Psoas muscle (tissue), 8 donors: Measurements from ENCODE around the gene TENT5A. TPM values are rescaled to one million over a fixed set of nuclear protein-coding genes. Genes with fewer than 3 reads are reported as not detected.

ENCODE experiments used
- ATAC-seq, 4 donors: fragments of 200-7000 bp; cut with Tn5 transposase; one replicate each; pipeline ENCODE4 v1.9.1; 2020; ENCODE audit warnings: moderate library complexity in 3 of 4, mild to moderate bottlenecking in 2 of 4
- DNase-seq, 2 donors: peaks; one replicate each; pipeline ENCODE4 v3.0.0-alpha.2; 2020
- H3K27ac ChIP-seq: fragments of 200-600 bp; one replicate; pipeline ENCODE4 v1.8.0; 2022
- H3K27me3 ChIP-seq, 3 donors: fragments of 200-600 bp in 1 of 3; one replicate each; pipeline versions ENCODE4 v1.6.1 to v1.8.0; 2013 to 2022; ENCODE audit warnings: low read length in 2 of 3, mild to moderate bottlenecking in 2 of 3, moderate library complexity in 1 of 3; ENCODE audit not compliant: insufficient read depth in 3 of 3
- H3K36me3 ChIP-seq, 2 donors: fragments of 200-600 bp in 1 of 2; one replicate each; pipeline versions ENCODE4 v1.6.1 to v1.8.0; 2013 to 2022; ENCODE audit warnings: low read depth in 1 of 2, mild to moderate bottlenecking in 1 of 2, moderate library complexity in 1 of 2; ENCODE audit not compliant: insufficient read depth in 1 of 2
- H3K4me1 ChIP-seq: fragments of 200-600 bp; one replicate; pipeline ENCODE4 v1.8.0; 2022
- H3K4me3 ChIP-seq: fragments of 200-600 bp; one replicate; pipeline ENCODE4 v1.8.0; 2022; ENCODE audit warnings: mild to moderate bottlenecking
- H3K9me3 ChIP-seq: fragments of 200-600 bp; one replicate; pipeline ENCODE4 v1.8.0; 2022
- WGBS, 3 donors: extraction: QIAGEN DNeasy Blood & Tissue Kit; methylation state at CpG; one replicate each; pipeline versions ENCODE4 v1.1.6 to v1.1.7; 2013; 5-methylcytosine and 5-hydroxymethylcytosine counted together
- intact Hi-C, 2 donors: fragments of 100-400 bp; cut with DNase I; formaldehyde crosslinking; loops; one replicate each; pipeline versions ENCODE4 v1.11.0 to v1.14.2; 2022
- polyA plus RNA-seq, 3 donors: library from polyadenylated mRNA; stranded (reverse); fragments of 200-250 nt; gene quantifications; one replicate each; pipeline ENCODE4 v1.2.3, GENCODE V29; 2013
- total RNA-seq, 4 donors: library from RNA; stranded (reverse); fragmentation: NEBNext Ultra II Directional in 2 of 4; extraction: Animal tissue kit (Norgen Biotek cat#: 25700) in 2 of 4; gene quantifications; one replicate each; pipeline versions ENCODE4 v1.2.1 to v1.2.4, GENCODE V29; 2021 to 2023
- TF ChIP-seq, protein P1 (sequence below): fragments of 200-600 bp; IDR thresholded peaks from one replicate; pipeline ENCODE4 v1.8.0; 2022; ENCODE audit warnings: antibody characterized with exemption
- donor health status: healthy with polysubstance abuse.
- donor health status: DM: no; HTN: no; CAD: no; lungs with moderate emphysema.
- donor health status: Bipolar disorder and iron deficiency.
- donor health status: healthy.
- donor health status: DM: yes; HTN: yes; CAD: no.
- donor health status: DM: no; HTN: no; CAD: no.
- donor health status: DM: no; HTN: no; CAD: no.
- donor health status: DM: yes; HTN: yes; CAD: no.

Gene TENT5A
- total and polyA plus RNA-seq, 7 donors = 0.94 to 4.3 (median 2.1) TPM

DNA sequence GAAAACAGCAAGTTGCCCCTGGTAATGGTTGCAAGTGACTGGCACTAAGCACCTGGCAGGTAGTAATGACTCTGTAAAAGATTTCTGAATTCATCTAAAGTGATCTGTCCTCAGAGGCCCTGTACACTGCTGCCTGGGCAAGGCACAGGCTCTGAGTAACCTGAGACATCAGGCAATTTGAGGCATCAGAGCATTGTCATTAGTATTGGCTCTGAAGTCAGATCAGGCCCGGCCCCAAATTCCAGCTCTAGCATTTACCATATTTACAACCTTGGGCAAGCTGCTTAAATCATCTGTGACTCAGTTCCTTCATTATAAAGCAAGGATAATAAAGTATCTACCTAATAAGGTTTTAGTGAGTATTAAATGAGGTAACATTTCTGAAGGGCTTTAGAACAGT lies 17.3 kb upstream of the TENT5A start:
- TF ChIP-seq, protein P1, sequence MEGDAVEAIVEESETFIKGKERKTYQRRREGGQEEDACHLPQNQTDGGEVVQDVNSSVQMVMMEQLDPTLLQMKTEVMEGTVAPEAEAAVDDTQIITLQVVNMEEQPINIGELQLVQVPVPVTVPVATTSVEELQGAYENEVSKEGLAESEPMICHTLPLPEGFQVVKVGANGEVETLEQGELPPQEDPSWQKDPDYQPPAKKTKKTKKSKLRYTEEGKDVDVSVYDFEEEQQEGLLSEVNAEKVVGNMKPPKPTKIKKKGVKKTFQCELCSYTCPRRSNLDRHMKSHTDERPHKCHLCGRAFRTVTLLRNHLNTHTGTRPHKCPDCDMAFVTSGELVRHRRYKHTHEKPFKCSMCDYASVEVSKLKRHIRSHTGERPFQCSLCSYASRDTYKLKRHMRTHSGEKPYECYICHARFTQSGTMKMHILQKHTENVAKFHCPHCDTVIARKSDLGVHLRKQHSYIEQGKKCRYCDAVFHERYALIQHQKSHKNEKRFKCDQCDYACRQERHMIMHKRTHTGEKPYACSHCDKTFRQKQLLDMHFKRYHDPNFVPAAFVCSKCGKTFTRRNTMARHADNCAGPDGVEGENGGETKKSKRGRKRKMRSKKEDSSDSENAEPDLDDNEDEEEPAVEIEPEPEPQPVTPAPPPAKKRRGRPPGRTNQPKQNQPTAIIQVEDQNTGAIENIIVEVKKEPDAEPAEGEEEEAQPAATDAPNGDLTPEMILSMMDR = no peak
- WGBS, 3 donors = 16 to 46% (median 29%) methylated on average over 1 of the region's 1 CpG
- no peaks in the 10 kb centered on the region for H3K36me3 ChIP-seq
- H3K27ac ChIP-seq = no peak overlapping the region
- ATAC-seq = peak; percentile 62 to 75 (median 68)
- DNase-seq = no peak
- no peaks in the 10 kb centered on the region for H3K27me3 ChIP-seq
- intact Hi-C loops = no loop called here
- no peaks in the 10 kb centered on the region for H3K9me3 ChIP-seq
- no peak overlapping the region for H3K4me3 ChIP-seq
- H3K4me1 ChIP-seq = no peaks in the 10 kb centered on the region

DNA sequence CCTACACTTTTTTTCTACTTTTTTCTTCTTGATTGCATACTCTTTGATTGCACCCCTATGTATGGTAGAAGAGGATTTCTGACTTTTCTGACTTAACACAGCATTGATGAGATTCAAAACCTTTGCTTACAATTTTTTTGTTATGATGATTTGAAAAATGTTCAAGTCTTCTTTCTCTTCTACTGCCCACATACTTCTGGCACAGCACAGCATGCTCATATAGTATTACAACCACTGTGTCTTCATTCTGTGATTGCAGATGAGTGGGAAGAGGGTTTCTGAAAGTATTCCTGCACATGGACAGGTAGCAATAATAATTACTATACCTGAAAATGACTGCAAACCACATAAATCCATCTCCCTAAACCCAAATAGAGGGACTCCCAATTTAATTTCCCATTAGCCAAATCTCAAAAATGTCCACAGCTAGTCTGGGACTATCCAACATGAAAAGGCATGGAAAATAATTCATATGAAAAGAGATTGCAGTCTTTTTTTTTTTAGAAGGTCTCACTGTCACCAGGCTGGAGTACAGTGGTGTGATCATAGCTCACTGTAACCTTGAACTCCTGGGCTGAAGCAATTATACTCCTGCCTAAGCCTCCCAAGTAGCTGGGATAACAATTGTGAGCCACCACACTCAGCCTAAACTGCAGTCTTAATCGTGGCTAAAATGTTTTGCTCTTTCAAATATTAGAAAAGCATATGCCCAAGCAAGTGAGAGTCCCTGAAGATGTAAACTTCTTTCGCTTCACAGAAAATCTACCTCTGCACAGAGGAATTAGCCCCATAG lies 15.9 kb upstream of the TENT5A start:
- WGBS, 3 donors = 54 to 83% (median 80%) methylated on average over 2 of the region's 2 CpGs
- H3K4me1 ChIP-seq = no peaks in the 10 kb centered on the region
- H3K9me3 ChIP-seq = no peaks in the 10 kb centered on the region
- H3K27ac ChIP-seq = no peak overlapping the region
- no peak for DNase-seq
- H3K36me3 ChIP-seq = no peaks in the 10 kb centered on the region
- intact Hi-C loops = no loop called here
- no peak overlapping the region for H3K4me3 ChIP-seq
- TF ChIP-seq, protein P1 = no peak
- no peaks in the 10 kb centered on the region for H3K27me3 ChIP-seq
- ATAC-seq = no peak

DNA sequence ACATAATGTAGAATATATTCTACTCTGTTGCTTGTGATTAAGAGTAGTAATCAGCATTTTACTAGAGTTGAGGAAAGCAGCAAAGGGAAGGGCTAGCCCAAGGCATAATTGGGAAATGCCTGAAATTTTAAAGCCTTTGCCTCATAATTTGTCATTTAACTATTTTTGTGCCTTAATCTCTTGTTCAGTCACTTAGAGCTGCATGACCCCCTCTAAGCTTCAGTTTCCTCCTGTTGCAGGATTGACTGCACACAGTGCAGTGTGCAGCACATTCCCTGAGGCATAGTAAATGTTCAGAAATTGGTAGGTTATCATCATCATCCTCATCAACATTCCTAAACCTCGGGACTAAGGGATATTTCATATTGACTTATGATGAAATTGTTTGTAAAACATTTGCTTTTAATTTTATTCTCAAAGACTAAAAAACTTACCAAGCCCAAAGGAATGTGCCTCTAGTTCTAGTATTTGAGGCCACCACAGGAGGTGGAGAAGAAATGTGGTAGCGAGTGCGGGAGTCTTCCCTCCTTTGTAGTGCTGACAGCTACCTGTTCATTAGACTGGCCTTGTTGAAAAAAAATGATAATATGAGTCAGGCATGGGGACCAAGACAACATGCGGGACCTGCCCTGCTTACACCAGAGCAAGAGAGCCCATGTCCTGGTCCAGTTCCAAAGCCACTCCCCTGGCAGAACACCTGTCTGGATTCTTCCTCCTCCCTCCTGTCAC lies 14.8 kb upstream of the TENT5A start:
- 62 to 68% (median 65%) methylated on average over 4 of the region's 4 CpGs for WGBS, 3 donors
- no peak overlapping the region for H3K4me3 ChIP-seq
- intact Hi-C loops = no loop called here
- no peaks in the 10 kb centered on the region for H3K27me3 ChIP-seq
- no peaks in the 10 kb centered on the region for H3K4me1 ChIP-seq
- no peak overlapping the region for H3K27ac ChIP-seq
- H3K36me3 ChIP-seq = no peaks in the 10 kb centered on the region
- ATAC-seq = peak in 2 of 4 donors; percentile 25 to 57
- TF ChIP-seq, protein P1 = no peak
- no peak for DNase-seq
- H3K9me3 ChIP-seq = no peaks in the 10 kb centered on the region

DNA sequence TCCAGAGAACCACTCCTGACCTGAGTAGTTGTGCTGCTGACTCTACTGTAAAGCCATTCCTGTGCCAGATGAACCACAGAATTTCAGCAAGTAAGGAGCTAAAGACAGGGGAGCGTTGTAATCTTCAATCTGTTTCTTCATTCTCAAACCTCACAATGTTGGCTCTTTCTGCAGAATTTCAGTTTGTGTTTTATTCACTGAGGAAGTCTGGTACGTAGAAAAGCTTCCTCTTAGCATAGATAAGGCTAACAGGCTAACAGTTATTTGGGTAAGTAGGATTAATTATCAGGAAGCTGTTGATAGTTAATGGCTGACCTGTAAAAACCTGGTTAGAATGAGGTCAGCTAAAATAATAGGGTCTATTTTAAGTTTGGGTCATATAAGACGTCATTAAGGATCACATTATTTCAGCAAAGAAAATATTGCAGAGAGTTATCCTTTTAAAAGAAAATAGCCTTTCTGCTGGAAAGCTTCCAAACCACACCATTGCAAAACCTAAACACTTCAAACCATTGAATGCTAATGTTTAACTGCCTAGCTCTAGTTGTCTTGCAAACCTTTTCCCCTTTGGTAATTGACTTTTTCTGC lies 14.1 kb upstream of the TENT5A start:
- Histone ChIP-seq H3K9me3 (no peaks in the 10 kb centered on the region), H3K4me3 (no peak overlapping the region), H3K36me3 (no peaks in the 10 kb centered on the region), H3K4me1 (no peaks in the 10 kb centered on the region), H3K27ac (no peak overlapping the region), H3K27me3 (no peaks in the 10 kb centered on the region)
- intact Hi-C loops = no loop called here
- TF ChIP-seq, protein P1 = no peak
- ATAC-seq (no peak), DNase-seq (no peak)
- WGBS, 3 donors = 45 to 48% (median 47%) methylated on average over 3 of the region's 3 CpGs
